Stimulated activated CD4-positive, alpha-beta T cell treated with anti-CD3 and anti-CD28 coated beads, Interleukin-12 subunit alpha, Interleukin-12 subunit beta, amount 100 ng/mL, for 24 hours (primary cell): ENCODE data around the gene CD84.
A peak's percentile ranks its signal among the peaks of the same experiment; 100 is the strongest.
"Not testable (repeated sequence)": the region's sequence is repeated elsewhere in the genome, so short reads cannot be mapped to it uniquely, and the experiment has no call there.

Experiments
- DNase-seq, 2 experiments: peaks; one replicate each; pipeline ENCODE4 v3.0.0-alpha.2; 2020; ENCODE audit warnings: low read depth in 2 of 2

The CD84 gene

GRCh38 chr1:160569806-160570205, 9.5 kb downstream of the CD84 start:
- DNase-seq: no peak

GRCh38 chr1:160567858-160568682, 11.2 kb downstream of the CD84 start:
- DNase-seq: peak; percentile 43 to 57

GRCh38 chr1:160567341-160567740, 12.0 kb downstream of the CD84 start:
- no peak for DNase-seq

GRCh38 chr1:160565564-160565963, 13.7 kb downstream of the CD84 start:
- no peak for DNase-seq

GRCh38 chr1:160563230-160563629, 16.1 kb downstream of the CD84 start:
- not testable (repeated sequence) for DNase-seq

GRCh38 chr1:160562745-160563144, 16.6 kb downstream of the CD84 start:
- DNase-seq: not testable (repeated sequence)

GRCh38 chr1:160560806-160561205, 18.5 kb downstream of the CD84 start:
- DNase-seq: no peak

- no peak for DNase-seq
Observed at GRCh38 chr1:160560045-160560705, 19.1 kb downstream of the CD84 start.

GRCh38 chr1:160559437-160559836, 19.9 kb downstream of the CD84 start:
- not testable (repeated sequence) for DNase-seq

GRCh38 chr1:160558660-160559380, 20.5 kb downstream of the CD84 start:
- DNase-seq: no peak

GRCh38 chr1:160553778-160554177, 25.5 kb downstream of the CD84 start:
- no peak for DNase-seq

- DNase-seq: no peak
Observed at GRCh38 chr1:160552425-160552824, 26.9 kb downstream of the CD84 start.

- DNase-seq: peak; percentile 28 to 54
Observed at GRCh38 chr1:160550572-160551034, 28.7 kb downstream of the CD84 start.

- DNase-seq: no peak
Observed at GRCh38 chr1:160549665-160550006, 29.7 kb downstream of the CD84 start.

GRCh38 chr1:160548960-160549664, 30.2 kb downstream of the CD84 start:
- DNase-seq: no peak

GRCh38 chr1:160548183-160548582, 31.1 kb downstream of the CD84 start:
- DNase-seq: no peak

GRCh38 chr1:160547422-160547821, 31.9 kb downstream of the CD84 start:
- DNase-seq: no peak

GRCh38 chr1:160546942-160547341, 32.4 kb downstream of the CD84 start:
- no peak for DNase-seq

- no peak for DNase-seq
Observed at GRCh38 chr1:160544647-160545046, 34.6 kb downstream of the CD84 start.

GRCh38 chr1:160542303-160542945, 36.9 kb downstream of the CD84 start:
- DNase-seq: no peak

- DNase-seq: no peak
Observed at GRCh38 chr1:160541622-160542302, 37.5 kb downstream of the CD84 start.
